Measurements from ENCODE around the gene CELA1. TPM values are rescaled to one million over a fixed set of nuclear protein-coding genes. Genes with fewer than 3 reads are reported as not detected.

CELA1 gene
- total RNA-seq, 2 donors from 2014 or later = not detected

DNA sequence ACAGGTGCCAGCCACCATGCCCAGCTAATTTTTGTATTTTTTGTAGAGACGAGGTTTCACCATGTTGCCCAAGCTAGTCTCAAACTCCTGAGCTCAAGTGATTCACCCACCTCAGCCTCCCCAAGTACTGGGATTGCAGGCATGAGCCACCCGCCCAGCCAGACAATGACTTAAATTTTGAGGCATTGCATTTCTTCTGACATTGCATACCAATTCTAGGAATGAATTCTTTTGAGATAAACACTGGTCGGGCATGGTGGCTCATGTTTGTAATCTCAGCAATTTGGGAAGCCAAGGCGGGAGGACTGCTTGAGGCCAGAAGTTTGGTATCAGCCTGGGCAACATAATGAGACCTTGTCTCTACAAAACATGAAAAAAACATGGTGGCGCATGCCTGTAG, 2.5 kb upstream of the CELA1 start:
- H3K4me3 ChIP-seq = no peak overlapping the region
- DNase-seq (no peak), ATAC-seq (no peak)
- intact Hi-C loops (cut with DNase I) = loop anchor here (5.0 to 10.0 kb wide), 2 partner anchors 77 to 524 kb away; partner anchors contain the start of gene SMAGP
- WGBS, 2 donors = 81 to 82% methylated on average over 5 of the region's 5 CpGs
- H3K27ac ChIP-seq = no peak overlapping the region
- peaks cover 19% of the 10 kb centered on the region for H3K4me1 ChIP-seq
- no peak for TF ChIP-seq POLR2A (IDR thresholded peaks at IDR 0.05)
- TF ChIP-seq, protein P1, sequence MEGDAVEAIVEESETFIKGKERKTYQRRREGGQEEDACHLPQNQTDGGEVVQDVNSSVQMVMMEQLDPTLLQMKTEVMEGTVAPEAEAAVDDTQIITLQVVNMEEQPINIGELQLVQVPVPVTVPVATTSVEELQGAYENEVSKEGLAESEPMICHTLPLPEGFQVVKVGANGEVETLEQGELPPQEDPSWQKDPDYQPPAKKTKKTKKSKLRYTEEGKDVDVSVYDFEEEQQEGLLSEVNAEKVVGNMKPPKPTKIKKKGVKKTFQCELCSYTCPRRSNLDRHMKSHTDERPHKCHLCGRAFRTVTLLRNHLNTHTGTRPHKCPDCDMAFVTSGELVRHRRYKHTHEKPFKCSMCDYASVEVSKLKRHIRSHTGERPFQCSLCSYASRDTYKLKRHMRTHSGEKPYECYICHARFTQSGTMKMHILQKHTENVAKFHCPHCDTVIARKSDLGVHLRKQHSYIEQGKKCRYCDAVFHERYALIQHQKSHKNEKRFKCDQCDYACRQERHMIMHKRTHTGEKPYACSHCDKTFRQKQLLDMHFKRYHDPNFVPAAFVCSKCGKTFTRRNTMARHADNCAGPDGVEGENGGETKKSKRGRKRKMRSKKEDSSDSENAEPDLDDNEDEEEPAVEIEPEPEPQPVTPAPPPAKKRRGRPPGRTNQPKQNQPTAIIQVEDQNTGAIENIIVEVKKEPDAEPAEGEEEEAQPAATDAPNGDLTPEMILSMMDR (IDR thresholded peaks at IDR 0.05) = no peak
- H3K9me3 ChIP-seq = no peaks in the 10 kb centered on the region
- H3K27me3 ChIP-seq = no peaks in the 10 kb centered on the region
- no peaks in the 10 kb centered on the region for H3K36me3 ChIP-seq (replicated peaks in 1 of 2; ENCODE audit: insufficient read depth in 1 of 2, low read depth in 2 of 2)

DNA sequence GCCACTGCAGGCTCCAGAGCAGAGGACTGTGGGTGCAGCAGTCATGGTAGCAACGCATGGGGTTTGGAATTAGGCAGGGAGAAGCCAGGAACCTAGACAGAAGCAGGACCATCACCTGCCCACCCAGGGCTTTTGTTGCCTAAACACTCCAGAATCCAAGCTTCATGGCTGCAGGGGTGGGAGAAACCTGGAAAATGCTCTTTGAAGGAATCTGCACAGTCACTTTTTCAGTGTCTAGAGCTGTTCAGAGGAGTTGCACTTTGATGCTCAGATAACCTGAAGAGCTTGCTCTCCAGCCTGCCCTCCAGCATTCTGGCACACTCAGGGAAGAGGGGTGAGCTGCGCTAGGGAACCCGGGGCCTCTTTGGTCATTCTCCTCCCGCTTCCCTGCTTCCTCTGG, 1.6 kb upstream of the CELA1 start:
- intact Hi-C loops (cut with DNase I) = loop anchor here (5.0 to 10.0 kb wide), 2 partner anchors 76 to 523 kb away; partner anchors contain the start of gene SMAGP
- TF ChIP-seq, protein P1 (IDR thresholded peaks at IDR 0.05) = no peak
- TF ChIP-seq POLR2A (IDR thresholded peaks at IDR 0.05) = no peak
- Histone ChIP-seq H3K4me1 (peaks cover 17% of the 10 kb centered on the region), H3K9me3 (no peaks in the 10 kb centered on the region), H3K4me3 (no peak overlapping the region), H3K27me3 (no peaks in the 10 kb centered on the region), H3K36me3 (replicated peaks in 1 of 2; ENCODE audit: insufficient read depth in 1 of 2, low read depth in 2 of 2) (no peaks in the 10 kb centered on the region), H3K27ac (no peak overlapping the region)
- ATAC-seq (no peak), DNase-seq (no peak)
- WGBS, 2 donors = 93 to 96% methylated on average over 1 to 4 of the region's 4 CpGs

DNA sequence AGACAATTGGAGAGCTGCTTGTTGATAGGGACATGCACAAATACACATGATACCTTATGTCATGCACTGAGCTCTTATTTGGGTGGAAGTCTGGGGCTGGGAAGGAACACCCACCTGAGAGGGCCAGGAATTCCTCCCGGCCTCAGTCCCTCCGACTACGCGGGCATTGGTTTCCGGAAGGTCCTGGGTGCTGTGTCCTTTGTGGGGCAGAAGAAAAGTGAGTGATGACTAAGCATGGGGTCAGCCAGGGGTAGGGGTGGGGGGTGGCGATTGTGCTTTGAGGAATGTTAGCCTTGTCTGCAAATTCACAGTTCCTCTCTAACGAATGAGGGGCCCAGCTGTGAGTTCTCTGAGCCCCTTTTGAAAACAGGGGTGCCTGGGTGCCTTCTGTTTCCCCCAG, 798 bp downstream of the CELA1 start:
- DNase-seq = no peak
- no peaks in the 10 kb centered on the region for H3K27me3 ChIP-seq
- no peak overlapping the region for H3K4me3 ChIP-seq
- H3K27ac ChIP-seq = no peak overlapping the region
- H3K4me1 ChIP-seq = peaks cover 4% of the 10 kb centered on the region
- no peaks in the 10 kb centered on the region for H3K36me3 ChIP-seq (replicated peaks in 1 of 2; ENCODE audit: insufficient read depth in 1 of 2, low read depth in 2 of 2)
- H3K9me3 ChIP-seq = no peaks in the 10 kb centered on the region
- WGBS, 2 donors = 79 to 80% methylated on average over 7 of the region's 7 CpGs
- no peak for TF ChIP-seq POLR2A (IDR thresholded peaks at IDR 0.05)
- TF ChIP-seq, protein P1 (IDR thresholded peaks at IDR 0.05) = no peak
- ATAC-seq = no peak
- intact Hi-C loops (cut with DNase I) = loop anchor here (5.0 to 10.0 kb wide), 2 partner anchors 73 to 521 kb away; partner anchors contain the start of gene SMAGP

DNA sequence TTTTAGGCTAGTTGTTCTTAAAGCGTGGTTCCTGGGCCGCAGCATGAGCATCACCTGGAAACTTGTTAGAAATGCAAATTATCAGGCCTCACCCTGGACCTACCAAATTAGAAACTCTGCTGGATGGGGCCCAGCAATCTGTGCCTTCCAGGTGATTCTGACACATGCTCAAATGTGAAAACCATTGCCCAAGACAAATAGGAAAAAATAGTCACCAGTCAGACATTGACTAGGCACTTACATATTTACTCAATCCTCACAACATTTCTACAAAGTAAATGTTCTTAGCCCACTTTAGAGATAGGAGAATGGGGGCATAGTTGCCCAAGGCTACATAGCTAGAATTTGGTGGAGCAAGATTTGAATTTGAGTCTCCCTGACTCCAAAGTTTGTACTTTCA, 3.3 kb downstream of the CELA1 start:
- H3K36me3 ChIP-seq (replicated peaks in 1 of 2; ENCODE audit: insufficient read depth in 1 of 2, low read depth in 2 of 2) = no peaks in the 10 kb centered on the region
- TF ChIP-seq, protein P1 (IDR thresholded peaks at IDR 0.05) = no peak
- no peak for TF ChIP-seq POLR2A (IDR thresholded peaks at IDR 0.05)
- WGBS, 2 donors = 86 to 87% methylated on average over 2 of the region's 2 CpGs
- H3K27ac ChIP-seq = no peak overlapping the region
- H3K27me3 ChIP-seq = no peaks in the 10 kb centered on the region
- intact Hi-C loops (cut with DNase I) = loop anchor here (10.0 kb wide), 1 partner anchor 518 kb away; no protein-coding TSS in a partner anchor
- ATAC-seq (no peak), DNase-seq (no peak)
- H3K9me3 ChIP-seq = no peaks in the 10 kb centered on the region
- H3K4me1 ChIP-seq = peaks cover 4% of the 10 kb centered on the region
- H3K4me3 ChIP-seq = no peak overlapping the region

DNA sequence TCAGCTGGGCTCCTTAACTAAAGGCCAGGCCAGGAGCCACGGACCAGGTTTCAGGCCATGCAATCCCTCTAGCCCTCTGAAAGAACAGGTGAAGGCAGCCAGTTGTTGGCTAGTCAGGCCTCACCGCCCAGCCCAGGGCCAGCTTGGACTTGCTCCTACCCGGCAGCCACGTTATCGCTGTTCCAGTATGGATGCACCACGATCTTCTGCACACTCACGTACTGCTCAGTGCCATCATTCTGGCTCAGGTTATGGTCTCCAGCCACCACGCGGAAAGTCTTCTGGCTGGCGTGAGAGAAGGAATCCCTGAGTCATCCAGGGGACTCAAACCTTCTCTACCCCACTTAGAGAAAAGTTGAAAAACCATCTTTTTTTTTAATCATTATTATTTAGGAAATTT, 4.1 kb downstream of the CELA1 start:
- Histone ChIP-seq H3K27me3 (no peaks in the 10 kb centered on the region), H3K27ac (no peak overlapping the region), H3K36me3 (replicated peaks in 1 of 2; ENCODE audit: insufficient read depth in 1 of 2, low read depth in 2 of 2) (no peaks in the 10 kb centered on the region), H3K9me3 (no peaks in the 10 kb centered on the region), H3K4me1 (peaks cover 4% of the 10 kb centered on the region), H3K4me3 (no peak overlapping the region)
- no peak for ATAC-seq
- TF ChIP-seq, protein P1 (IDR thresholded peaks at IDR 0.05) = no peak
- TF ChIP-seq POLR2A (IDR thresholded peaks at IDR 0.05) = no peak
- intact Hi-C loops (cut with DNase I) = loop anchor here (10.0 kb wide), 1 partner anchor 518 kb away; no protein-coding TSS in a partner anchor
- 88 to 92% methylated on average over 8 to 10 of the region's 10 CpGs for WGBS, 2 donors
- DNase-seq = no peak
